DND-41 (cell line): ENCODE results near the gene RIN3.

Source experiments
- CTCF ChIP-seq: IDR thresholded peaks from 2 replicates; pipeline ENCODE4 v1.5.1; 2012; ENCODE audit warnings: borderline replicate concordance, low read length, moderate library complexity, mild to moderate bottlenecking; ENCODE audit not compliant: poor library complexity, severe bottlenecking; ENCODE audit errors: extremely low read depth
- EZH2 ChIP-seq: IDR thresholded peaks from 3 replicates; pipeline ENCODE4 v1.6.1; 2012; ENCODE audit warnings: borderline replicate concordance, low read depth, mild to moderate bottlenecking, moderate library complexity, low read length, inconsistent platforms; ENCODE audit not compliant: severe bottlenecking

DNA sequence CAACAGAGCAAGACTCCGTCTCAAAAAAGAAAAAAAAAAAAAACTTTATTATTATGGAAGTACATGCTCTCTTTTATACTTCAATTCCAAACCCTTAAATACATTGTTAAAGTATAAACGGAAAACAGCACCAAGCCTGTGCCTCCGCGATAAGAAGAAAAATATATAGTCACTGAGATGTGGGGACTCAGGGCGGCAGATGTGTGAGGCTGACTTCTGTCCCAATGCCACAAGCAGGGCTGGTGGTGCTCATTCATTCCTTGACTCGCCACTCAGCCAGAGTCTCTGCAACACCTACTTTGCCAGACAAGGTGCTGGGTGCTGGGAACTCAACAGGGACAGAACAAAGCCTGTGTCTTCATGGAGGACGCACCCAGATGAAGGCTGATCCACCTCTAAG, 221.0 kb downstream of the RIN3 start:
- TF ChIP-seq CTCF: no peak
- no peak for TF ChIP-seq EZH2
